GM12873 (cell line): Measurements from ENCODE around the gene DIPK2A.

Experiments used
- TF ChIP-seq, protein P1 (sequence below): IDR thresholded peaks from 2 replicates; pipeline ENCODE4 v1.5.1; 2012; ENCODE audit warnings: low read depth, mild to moderate bottlenecking, moderate library complexity, low read length, control low read depth; ENCODE audit not compliant: insufficient read depth; ENCODE audit errors: missing control alignments

Gene DIPK2A, protein sequence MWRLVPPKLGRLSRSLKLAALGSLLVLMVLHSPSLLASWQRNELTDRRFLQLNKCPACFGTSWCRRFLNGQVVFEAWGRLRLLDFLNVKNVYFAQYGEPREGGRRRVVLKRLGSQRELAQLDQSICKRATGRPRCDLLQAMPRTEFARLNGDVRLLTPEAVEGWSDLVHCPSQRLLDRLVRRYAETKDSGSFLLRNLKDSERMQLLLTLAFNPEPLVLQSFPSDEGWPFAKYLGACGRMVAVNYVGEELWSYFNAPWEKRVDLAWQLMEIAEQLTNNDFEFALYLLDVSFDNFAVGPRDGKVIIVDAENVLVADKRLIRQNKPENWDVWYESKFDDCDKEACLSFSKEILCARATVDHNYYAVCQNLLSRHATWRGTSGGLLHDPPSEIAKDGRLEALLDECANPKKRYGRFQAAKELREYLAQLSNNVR

DNA sequence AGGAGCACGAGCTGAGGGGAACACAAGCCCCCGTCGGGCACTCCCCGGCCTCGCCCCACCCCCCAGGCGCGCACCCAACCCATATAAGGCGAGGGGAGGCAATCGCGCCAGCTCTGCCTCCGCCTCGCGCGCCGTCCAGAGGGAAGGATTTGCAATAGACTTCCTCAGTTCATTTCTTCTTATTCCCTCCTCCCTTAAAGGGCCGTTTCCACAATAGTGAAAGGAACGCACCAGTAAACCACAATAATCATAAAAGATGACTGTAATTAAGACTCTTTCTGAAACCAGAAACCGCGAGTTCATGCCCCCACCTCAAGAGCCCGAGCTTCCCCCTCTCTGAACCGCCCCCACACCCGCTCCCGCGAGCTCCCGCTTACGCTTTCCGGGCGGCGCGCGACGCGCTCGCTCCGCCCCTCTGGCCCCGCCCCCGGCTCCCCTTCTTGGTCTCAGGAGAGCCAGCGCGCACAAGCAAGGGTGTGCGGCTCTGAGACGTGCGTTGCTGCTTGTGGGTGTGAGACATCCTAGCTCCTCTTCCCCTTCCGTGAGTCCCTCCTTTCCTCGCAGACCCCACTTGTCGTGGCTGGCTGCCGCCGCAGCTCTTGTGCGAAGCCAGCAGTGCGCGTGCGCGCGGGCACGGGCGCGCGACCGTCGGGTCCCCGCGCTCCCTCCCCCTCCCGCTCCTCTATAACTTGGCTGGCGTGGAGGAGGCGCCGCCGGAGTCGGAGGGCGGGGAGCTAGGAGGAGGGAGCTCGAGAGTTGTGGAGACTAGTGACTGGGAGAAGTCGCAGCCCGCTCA is at the start of gene DIPK2A:
Gene DIPK2A (plus strand): TSS at position 465 of the 796 bp plus-strand sequence. CDS start 510 bp downstream, outside the sequence.
- TF ChIP-seq, protein P1, sequence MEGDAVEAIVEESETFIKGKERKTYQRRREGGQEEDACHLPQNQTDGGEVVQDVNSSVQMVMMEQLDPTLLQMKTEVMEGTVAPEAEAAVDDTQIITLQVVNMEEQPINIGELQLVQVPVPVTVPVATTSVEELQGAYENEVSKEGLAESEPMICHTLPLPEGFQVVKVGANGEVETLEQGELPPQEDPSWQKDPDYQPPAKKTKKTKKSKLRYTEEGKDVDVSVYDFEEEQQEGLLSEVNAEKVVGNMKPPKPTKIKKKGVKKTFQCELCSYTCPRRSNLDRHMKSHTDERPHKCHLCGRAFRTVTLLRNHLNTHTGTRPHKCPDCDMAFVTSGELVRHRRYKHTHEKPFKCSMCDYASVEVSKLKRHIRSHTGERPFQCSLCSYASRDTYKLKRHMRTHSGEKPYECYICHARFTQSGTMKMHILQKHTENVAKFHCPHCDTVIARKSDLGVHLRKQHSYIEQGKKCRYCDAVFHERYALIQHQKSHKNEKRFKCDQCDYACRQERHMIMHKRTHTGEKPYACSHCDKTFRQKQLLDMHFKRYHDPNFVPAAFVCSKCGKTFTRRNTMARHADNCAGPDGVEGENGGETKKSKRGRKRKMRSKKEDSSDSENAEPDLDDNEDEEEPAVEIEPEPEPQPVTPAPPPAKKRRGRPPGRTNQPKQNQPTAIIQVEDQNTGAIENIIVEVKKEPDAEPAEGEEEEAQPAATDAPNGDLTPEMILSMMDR: no peak

DNA sequence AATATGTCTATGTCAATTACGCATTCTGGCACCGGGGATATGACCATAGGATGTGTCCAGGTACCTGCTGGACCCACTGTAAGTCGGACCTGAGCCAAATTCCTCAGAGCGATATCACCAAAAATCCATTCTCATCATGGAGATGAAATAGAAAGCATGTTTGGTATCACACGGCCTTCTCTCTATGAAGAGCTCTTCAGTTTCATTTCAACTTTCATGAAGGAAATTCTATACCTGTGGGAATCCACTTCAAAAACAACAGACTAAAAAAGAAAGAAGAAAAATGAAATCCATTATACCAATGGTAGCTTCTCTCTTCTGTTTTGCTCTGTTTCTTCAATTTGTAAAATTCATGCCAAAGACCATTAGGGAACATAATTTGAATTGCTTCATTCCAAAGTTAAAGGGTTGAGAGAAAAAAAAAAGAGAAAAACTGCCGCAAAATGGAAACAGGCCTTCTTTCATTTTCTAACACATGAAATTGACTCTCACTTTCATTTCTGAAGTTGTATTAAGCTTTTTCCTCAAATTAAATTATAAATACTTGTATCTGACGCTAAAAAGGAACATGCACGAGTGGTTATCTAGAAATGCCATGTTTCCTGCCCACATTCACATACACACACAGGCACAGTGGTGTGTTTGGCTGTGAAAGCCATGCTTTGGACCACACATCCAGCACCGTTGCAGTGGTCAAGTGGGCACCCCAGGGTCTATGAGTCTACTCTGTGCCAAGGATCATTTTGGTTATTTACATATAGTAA is 46.9 kb upstream of the DIPK2A start:
- TF ChIP-seq, protein P1: no peak

DNA sequence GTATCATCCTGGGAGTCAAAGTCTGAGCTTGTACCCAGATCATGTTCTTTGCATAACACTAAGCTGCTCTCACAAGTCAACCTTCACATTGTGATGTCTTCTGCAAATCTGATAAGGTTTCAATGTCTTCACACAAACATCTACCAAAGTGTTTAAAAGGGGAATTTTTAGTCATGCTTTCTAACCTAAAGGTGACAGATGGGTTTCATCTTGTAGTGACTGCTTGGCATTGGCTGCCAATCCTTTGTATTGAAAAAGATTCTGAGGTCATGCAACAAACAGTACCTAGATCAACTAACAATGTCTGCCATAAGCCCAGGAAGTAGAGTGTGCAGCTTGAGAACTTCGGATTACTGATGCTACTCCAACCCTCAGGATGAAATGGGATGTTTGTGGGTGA is 43.6 kb upstream of the DIPK2A start:
- TF ChIP-seq, protein P1: no peak

DNA sequence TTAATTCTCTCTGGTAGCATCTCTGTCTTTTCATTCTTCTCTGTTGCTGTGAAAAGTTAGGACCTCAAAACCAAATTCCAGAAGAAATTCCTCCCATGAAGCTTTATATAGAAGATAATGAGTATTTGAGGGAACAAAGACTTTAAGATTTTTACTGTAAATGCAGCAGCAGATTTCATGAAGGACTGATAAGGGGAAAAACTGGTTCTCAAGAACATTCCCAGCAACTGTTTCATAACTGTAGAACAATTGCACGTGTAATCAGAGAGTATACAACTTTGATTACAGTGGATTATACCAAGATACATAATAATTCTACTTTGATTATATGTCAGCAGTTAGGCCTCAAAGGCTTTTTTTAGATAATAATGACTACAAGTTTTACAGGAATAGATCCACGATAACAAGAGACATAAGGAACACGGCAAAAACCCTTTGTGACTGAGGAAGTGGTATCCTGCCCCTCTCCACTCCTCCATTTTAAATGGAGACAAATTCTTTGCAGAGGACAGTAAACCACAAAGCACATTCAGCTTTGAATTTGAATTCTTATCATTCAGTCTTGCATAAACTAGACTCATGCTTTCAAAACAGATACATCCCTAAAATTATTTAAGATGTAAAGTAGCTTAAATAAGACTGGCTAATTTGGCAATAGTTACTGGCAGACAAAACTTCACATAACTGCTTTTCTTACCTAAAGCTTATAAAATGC is 42.9 kb upstream of the DIPK2A start:
- TF ChIP-seq, protein P1: no peak

DNA sequence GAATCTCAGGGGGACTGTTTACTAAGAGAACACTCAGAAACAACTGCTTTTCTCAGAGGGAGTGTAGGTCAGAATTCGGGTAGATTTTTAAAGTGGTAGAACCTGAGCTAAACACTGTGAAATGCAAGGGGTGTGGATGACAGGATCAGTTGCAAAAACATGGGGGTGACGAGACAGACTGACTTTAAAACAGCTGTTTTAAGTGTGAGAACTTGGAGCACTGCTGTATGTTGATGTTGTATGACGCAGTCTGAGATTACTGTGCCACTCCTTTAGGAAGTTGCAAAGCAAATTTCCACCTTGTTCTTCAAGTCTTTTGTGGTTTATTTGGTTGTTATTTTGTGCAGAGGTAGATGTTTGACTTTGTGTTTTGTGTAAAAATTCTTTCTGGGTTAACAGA is 36.8 kb upstream of the DIPK2A start:
- TF ChIP-seq, protein P1: no peak

DNA sequence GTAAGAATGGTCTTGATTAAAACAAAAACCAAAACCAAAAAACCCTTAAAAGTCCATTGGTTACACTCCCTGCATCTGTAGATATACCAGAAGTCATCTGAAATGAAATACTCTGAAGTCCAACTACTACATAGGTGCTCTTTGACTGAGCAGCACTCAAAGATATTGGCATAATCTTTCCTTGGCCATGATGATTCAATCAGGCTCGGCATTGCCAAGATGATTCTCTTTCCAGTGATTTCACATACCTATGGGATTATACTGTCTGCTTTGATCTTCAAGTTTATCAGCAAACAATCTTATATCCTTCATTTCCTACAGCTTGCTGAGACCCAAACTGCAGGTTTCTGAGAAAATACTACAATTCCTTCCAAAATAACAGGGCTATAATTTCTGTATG is 35.9 kb upstream of the DIPK2A start:
- TF ChIP-seq, protein P1: no peak

DNA sequence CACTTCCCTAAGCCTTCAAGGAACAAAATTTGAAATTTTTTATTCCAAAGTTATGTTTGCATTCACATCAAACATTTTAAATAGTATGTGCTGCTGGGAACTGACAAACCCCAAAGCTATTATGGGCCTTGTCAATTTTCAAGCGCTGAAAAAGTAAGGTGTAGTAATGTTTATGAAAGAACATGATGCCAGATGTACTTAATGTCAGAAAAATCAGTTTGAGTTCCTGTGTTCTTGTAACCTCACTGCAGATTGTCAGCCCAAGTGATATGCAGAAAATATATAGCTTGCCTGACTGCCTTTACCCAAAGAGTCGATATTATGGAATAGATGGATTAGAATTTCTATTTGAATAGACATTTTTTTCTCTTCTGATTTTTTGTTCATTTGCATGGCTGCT is 20.8 kb upstream of the DIPK2A start:
- TF ChIP-seq, protein P1: no peak
